Keratinocyte (primary cell): ENCODE results near the gene UBE2D2.

Experiments
- EZH2 ChIP-seq: IDR thresholded peaks from one replicate; pipeline ENCODE4 v1.6.1; 2012; ENCODE audit warnings: inconsistent platforms, mild to moderate bottlenecking, low read length, moderate library complexity
- TF ChIP-seq, protein P1 (sequence below), 3 experiments: IDR thresholded peaks in 1 of 3; conservative IDR thresholded peaks in 1 of 3; optimal IDR thresholded peaks in 1 of 3; 2 replicates in 2 of 3; 3 replicates in 1 of 3; pipeline versions ENCODE3 to v1.5.1; 2011; ENCODE audit warnings: low read length in 3 of 3, mild to moderate bottlenecking in 3 of 3, moderate library complexity in 2 of 3, control low read depth in 1 of 3, inconsistent platforms in 1 of 3; ENCODE audit not compliant: insufficient read depth in 2 of 3; ENCODE audit errors: extremely low read depth in 1 of 3

DNA sequence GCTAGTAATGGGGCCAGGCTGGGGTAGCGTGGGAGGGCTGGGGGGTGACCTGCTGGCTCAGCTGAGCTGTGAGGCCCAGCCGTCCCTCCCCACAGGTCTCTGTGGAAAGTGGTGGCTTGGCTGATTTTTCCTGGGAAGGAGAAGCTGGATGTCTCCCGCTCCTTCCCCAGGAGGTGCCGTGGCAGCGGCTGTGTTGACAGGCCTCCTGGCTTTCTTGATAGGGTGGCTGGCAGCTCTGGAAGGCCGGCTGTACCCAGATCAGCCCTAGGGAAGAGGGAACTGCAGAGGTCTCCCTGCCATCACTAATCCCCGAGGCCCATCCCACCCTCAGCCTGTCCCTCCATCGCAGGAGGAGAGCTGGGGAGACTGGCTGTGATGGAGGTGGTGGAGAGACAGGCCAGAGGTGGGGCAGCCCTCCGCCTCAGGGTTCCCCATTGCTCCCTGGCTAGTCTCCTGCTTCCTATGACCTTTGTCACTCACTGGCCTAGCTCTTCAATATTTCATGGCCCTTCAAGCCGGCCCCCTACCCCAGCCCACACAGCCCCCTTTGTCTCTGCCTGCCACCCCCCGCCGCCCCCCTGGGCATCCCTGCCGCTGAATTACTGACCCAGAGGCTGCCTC, 93.8 kb downstream of the UBE2D2 start:
- TF ChIP-seq, protein P1, sequence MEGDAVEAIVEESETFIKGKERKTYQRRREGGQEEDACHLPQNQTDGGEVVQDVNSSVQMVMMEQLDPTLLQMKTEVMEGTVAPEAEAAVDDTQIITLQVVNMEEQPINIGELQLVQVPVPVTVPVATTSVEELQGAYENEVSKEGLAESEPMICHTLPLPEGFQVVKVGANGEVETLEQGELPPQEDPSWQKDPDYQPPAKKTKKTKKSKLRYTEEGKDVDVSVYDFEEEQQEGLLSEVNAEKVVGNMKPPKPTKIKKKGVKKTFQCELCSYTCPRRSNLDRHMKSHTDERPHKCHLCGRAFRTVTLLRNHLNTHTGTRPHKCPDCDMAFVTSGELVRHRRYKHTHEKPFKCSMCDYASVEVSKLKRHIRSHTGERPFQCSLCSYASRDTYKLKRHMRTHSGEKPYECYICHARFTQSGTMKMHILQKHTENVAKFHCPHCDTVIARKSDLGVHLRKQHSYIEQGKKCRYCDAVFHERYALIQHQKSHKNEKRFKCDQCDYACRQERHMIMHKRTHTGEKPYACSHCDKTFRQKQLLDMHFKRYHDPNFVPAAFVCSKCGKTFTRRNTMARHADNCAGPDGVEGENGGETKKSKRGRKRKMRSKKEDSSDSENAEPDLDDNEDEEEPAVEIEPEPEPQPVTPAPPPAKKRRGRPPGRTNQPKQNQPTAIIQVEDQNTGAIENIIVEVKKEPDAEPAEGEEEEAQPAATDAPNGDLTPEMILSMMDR (optimal IDR thresholded peaks at IDR 0.05 in 1 of 3, IDR thresholded peaks at IDR 0.05 in 1 of 3, conservative IDR thresholded peaks at IDR 0.05 in 1 of 3; ENCODE audit: extremely low read depth in 1 of 3, insufficient read depth in 2 of 3, low read length in 3 of 3) = no peak
- TF ChIP-seq EZH2 = no peak
